Stimulated activated naive CD4-positive, alpha-beta T cell (primary cell): ENCODE results near the gene UBE3C.

ENCODE experiments used
- DNase-seq, 6 experiments: peaks; one replicate each; lab custom pipeline; 2025; lab: John Stamatoyannopoulos, UW

The UBE3C gene

DNA sequence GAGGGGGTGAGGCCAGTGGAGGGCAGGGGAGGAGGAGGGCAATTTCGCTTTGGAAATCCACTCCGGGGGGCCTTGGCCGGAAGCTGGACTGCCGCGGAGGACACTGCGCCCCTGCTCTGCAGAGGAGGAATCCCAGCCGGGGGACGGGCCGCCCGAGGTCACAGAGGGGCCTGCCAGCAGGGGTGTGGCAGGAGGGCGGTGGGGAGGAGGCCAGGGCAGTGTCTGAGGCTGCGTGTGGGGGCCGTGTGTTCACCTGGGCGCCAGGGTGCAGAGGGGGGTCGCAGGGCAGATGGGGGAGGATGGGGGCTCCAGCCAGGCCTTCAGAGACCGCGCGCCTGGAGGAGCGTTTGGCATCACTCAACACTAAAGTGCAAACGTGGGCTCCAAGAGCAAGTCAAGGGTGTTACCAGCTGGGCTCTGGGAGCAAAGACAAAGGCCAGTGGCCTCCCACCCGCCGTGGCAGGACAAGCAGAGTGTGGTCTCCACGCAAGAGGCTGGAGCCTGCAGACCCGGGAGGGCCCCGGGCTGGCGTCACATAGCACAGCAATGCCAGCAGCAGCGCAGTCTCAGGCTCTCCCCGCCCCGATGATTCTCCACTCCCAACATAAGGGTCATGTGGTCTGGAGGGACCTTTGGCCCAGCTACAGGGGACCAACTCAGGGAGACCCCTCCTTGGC lies 152.8 kb downstream of the UBE3C start:
- DNase-seq: no peak

DNA sequence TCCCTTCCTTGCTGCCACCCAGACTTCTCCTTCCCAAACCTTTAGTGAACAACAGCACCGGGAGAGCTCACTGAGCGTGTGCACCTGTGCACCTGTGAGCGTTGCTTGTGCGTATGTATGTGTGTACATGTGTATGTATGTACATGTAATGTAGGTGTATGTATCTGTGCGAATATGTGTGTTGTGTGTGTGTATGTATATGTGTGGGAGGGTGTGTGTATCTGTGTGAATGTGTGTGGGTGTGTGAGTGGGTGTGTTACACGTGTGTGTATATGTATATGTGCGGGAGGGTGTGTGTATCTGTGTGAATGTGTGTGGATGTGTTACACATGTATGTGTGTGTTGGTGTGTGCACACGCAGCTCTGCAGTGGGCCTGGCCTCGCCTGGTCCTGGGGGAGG lies 153.5 kb downstream of the UBE3C start:
- no peak for DNase-seq

DNA sequence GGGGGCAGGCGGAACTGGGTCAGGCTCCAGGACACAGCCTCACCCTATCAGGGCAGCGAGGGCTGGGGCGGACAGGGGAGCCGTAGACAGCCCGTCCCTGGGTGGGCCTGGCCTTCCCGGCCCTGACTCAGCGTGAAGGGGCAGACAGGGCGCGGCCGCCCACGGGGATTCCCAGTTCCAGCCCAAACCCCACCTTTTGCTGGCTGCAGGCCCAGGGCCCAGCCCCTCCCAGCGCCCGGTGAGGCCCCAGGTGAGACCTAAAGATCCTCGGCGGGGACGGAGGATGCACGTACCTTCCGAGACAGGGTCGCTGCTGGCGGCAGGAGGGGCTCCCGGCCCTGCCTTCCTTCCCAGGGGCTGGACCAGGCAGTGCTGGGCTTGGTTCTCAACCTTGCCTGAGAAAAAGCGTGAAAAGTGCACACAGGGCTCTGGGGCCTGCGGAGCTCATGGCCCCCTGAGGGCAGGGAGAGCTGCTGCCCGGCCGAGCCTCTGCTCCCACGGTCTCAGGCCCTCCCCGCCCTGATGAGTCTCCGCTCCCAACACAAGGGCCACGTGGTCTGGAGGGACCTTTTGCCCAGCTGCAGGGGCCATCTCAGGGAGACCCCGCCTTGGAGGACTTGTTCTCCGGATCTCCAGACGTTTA lies 154.2 kb downstream of the UBE3C start:
- no peak for DNase-seq

DNA sequence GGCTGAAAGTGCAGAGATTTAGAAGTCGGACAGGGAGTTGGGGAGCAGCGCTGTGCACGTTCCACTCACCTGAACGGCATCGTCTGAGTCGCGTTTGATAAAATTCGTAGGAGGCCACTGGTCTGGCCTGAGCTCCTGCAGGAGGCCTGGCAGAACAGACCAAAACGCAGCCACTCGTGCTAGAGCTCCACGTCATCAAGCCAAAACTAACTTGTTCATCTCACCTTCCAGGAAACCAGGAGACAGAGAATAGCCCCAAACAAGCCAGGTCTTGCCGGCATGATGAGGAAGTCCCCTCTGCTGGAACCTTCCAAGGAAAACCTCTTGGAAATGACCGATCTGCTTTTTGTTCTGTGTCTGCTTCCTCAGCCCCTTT lies 154.7 kb downstream of the UBE3C start:
- no peak for DNase-seq

DNA sequence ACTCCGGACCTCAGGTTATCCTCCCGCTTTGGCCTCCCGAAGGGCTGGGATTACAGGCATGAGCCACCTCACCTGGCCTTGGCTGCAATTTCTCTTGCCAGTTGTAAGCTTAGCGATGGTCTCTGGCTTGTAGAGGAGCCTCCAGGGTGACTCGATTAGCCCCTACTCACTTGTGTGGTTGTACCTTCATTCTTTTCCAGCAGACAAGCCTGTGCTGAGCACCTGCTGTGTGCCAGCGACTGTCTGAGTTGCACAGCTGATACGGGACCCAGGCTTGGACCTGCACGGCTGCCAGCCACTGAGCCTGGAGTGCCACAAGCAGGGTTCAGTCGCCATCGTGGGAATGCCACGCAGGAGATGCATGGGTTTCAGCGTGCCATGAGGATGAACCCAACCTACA lies 156.0 kb downstream of the UBE3C start:
- no peak for DNase-seq

DNA sequence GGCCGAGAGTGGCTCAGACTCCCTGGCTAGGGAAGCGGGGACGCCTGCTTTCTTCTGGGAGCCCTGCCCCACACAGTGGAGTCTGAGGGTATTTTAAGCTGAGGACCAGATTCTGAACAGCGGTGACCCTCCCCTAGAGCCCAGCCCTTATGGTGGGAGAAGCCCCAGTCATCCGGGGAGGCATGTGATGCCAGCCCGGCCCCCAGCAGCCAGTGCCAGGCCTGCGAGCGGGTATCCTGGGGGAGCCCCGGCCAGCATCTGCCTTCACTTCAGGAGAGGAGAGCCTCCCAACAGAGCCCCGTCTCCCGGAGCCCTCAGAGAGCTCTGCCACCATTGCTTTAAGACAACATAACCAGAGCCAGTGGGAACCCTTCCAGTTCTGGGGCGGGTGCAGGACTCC lies 156.6 kb downstream of the UBE3C start:
- no peak for DNase-seq

DNA sequence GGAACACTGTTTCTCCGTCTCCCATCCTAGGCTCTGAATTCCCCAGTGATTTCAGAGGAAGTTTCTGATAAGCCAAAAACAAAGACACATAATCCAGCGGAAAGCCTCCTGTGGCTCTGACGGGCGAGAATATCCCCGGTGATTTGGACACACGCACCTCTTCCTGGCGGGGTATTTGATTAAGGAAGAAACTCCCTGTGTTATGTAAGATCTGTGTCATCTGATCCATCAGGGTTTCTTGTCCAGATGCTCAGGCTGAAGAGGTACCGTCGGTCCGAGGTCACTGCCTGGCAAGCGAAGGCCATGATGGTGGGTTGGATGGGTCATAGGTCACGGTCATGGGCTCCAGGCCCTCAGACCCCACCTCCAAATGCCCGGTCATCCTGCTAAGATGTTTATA lies 158.5 kb downstream of the UBE3C start:
- no peak for DNase-seq

DNA sequence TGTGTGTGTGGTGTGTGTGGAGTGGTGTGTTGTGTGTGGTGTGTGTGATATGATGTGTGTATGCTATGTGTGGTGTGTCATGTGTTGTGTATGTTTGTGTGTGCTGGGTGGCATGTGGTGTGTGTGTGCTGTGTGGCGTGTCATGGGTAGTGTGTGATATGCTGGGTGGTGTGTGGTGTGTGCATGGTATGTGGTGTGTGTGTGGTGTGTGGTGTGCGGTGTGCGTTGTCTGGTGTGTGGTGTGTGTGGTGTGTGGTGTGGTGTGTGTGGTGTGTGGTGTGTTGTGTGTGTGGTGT lies 160.5 kb downstream of the UBE3C start:
- no peak for DNase-seq

DNA sequence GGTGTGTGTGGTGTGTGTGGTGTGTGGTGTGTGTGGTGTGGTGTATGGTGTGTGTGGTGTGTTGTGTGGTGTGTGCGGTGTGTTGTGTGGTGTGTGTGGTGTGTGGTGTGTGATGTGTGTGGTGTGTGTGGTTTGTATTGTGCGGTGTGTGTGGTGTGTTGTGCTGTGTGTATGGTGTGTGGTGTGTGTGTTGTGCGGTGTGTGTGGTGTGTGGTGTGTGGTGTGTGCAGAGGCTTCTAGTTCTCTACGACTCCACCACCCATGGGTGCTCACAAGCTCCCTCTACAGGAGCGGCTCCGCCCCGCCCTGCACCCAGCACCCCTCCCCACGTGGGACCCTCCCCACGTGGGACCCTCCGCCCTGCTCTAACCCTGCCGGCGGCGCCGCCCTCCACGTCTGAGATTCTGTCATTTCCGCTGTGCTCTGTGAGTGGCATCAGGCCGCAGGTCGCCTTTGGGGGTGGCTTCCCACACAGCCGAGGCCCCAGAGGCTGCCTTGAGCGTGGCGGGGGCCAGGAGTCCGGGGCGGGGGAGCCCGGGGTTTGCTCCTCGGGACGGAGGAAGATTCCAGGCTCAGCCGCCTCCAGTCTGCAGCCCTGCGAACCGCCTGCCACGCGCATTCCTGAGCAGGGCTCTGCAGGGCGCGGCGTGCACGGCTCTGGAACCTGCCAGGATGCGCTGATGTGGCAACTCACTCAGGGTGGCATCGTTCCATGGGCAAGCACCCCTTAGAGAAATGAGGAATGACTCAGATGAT lies 161.1 kb downstream of the UBE3C start:
- DNase-seq: no peak

DNA sequence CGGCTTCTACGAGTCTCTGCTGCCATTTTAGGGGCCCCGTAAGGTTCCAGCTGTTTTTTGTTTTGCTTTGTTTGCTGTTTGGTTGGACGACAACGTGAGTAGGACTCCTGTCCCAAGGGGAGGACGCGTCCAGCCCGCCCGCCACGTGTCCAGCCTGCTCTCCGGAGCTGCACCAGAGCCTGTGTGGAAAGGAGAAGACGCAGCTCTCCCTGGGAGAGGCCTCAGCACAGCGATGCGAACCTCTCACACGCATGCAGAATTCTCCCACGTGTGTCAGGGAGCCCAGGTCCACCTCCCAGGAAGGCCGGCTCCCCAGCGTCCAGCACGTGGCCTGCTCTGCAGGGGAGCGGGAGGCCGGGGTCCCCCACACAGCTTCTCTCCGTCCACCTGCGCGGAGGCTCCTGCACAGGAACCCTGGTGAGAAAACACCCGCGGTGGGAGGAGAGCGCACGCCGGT lies 161.7 kb downstream of the UBE3C start:
- DNase-seq: no peak

DNA sequence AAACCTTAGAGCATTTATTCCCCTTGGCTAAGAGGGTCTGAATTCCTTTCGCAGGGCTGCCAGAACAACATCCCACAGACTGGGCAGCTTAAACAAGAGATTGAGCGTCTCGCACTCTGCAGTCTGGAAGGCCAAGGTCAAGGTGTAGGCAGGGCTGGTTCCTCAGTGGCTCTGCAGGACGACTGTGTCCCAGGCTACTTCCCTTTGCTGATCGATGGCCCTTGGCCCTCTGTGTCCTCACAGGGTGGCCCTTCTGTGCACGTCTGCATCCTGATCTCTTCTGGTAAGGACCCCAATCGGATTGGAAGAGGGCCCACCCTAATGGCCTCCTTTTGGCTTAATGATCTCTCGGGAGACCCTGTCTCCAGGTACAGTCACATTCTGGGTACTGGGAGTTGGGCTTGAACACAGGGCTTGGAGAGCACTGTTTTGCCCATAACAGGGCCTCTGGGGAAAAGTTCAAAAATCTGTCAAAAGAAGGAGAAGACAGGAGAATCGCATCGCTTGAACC lies 162.9 kb downstream of the UBE3C start:
- DNase-seq: no peak

DNA sequence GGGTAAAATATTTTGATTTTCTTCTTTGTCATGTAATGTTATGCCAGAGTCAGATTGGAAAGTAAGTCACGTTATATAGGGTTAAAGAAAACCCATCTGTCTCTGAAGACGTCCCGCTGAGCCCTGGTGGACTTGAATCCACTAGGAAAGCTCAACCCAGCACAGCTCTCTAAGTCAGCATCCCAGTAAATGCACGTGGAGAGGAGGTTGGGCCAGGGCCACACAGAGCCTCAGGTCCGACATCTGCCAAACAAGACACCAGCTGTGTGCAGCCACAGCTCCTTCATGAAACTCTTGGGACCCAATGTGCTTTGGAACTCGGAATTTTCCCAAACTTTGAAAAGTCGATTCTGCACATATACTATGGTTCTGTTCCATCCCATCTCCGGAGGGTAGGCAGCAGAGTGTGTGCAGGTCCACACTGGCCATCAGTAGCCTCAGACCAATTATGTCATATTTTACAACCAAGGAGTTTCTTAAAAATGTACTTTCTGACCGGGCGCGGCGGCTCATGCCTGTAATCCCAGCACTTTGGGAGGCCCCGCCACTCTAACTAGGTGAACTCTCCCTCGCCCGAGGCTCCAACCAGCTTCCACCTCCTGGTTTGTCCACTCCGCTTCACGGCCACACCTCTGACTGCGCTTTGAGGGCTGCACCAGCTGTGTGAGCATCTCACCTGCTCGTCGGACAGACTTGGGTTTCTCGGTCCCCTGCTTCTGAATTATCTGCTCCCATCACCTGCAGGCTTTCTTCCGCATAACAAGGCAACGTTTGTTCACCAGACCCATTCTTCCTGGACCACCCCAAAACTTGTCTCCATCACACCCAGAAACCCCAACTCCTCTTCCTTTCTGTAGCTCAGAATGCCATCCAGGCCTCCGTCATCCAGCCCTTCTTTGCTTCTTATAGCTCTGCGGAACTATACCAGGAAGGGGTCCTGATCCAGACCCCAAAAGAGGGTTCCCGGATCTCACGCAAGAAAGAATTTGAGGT lies 168.4 kb downstream of the UBE3C start:
- DNase-seq: no peak

DNA sequence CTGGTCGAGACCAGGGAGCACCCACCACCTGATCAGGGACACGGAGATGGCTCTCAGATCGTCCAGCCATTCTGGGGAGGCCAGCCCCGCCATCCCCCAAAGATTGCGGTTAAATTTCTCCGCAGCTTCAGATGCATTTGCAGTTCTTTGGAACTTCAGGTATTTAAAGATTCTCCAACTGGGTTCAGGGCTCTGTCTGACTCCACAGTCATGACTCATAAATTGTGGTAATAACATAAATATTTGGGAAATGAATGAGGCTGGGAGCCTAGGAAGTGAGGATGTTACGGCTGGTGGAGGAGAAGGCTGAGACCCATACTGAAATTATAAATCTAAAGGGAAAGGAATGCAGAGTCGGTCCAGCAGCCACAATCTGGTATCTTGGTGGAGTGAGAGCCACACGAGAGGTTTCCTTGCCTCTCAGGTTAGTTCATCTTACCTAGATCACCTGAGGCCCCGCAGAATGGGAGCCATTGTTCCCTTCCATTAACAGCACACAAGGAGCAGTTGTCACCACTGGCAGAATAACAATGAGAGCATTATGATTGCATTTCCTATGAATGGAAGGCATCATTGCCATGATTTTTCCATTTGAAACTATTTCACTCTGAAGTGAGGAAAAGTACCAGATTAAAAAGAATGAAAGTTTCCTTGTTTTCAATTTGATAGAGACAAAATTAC lies 171.4 kb downstream of the UBE3C start:
- no peak for DNase-seq

DNA sequence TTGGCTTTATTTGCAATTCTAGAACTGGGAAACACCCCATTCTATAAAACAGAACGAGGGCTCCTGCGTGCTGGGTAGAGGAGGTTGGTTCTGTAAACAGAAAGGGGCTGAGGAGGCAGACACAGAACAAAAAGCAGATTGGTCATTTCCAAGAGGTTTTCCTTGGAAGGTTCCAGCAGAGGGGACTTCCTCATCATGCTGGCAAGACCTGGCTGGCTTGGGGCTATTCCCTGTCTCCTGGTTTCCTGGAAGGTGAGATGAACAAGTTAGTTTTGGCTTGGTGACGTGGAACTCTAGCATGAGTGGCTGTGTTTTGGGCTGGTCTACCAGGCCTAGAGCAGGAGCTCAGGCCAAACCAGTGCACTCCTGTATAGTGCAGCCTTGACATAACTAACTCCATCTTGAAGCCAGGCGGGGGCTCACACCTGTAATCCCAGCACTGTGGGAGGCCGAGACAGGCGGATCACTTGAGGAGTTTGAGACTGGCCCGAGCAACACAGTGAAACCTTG lies 172.0 kb downstream of the UBE3C start:
- no peak for DNase-seq

DNA sequence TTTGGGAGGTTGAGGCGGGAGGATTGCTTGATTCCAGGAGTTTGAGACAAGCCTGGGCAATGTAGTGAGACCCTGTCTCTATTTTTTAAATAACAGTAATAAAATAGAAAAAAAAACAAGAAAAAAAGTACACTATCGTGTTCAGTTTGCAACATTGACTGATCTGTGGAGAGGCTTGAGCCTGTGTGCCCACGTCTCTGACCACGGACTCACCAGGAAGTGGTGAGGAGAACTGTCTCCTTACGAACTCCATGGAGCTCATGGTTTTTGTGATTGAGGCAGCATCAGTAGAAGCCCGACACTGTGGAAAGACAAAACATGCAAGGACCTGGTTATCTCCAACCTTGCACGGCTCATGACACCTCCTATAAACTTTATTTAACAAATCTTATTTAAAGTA lies 174.2 kb downstream of the UBE3C start:
- no peak for DNase-seq

DNA sequence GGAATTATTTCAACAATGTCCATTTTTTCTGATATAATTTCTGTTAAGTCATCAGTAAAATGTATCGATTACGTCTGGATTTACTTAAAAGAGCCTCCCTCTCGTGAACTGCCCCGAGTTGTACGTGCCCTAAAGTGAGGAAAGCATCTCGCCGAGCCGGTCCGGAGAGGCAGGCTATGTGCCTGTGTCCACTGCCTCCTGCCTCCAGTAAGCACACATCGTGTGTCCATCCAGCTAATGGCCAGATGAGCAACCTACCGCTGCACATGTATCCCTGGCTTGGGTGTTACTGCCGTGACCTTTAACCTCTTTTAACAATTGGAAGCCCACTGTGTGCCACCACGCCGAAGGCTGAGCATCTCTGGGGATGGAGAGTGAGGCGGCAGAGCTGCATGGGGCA lies 174.9 kb downstream of the UBE3C start:
- DNase-seq: no peak

DNA sequence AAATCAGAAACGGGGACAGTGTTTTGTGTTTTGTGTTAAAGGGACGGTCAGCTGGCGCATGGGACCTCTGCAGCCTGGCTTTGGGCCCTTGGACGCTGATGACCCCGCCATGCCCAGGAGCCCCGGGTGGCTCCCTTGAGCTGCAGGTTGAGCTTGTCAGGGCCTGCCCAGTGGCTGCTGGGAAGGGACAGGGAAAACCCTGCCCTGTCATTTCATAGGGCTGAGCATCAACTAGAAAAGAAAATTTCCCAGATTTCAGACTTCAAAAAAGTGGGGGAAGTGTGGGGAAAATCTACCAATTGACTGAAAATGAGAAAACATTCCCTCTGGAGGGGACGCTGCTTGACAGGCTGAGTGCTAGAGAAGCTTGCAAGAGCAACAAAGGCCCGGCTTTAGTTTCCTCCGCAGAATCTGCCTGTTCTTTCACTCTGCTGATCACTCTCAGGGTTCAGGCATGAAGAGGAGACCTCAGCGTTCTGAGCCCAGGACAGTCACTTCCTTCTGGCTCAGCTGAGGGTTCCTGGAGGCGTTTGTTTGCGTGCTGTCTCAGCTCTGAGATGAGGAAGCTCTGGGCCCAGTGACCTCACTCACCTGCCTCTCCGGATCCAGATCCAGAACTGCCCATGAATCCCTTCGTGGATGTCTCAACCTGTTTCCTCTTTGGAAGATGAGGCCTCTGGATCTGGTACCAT lies 179.4 kb downstream of the UBE3C start:
- no peak for DNase-seq
